Psoas muscle (tissue), 8 donors: Measurements from ENCODE around the gene HECA. TPM values are rescaled to one million over a fixed set of nuclear protein-coding genes. Genes with fewer than 3 reads are reported as not detected.

Source experiments
- ATAC-seq, 4 donors: fragments of 200-7000 bp; cut with Tn5 transposase; one replicate each; pipeline ENCODE4 v1.9.1; 2020; ENCODE audit warnings: moderate library complexity in 3 of 4, mild to moderate bottlenecking in 2 of 4
- DNase-seq, 2 donors: peaks; one replicate each; pipeline ENCODE4 v3.0.0-alpha.2; 2020
- H3K27ac ChIP-seq: fragments of 200-600 bp; one replicate; pipeline ENCODE4 v1.8.0; 2022
- H3K27me3 ChIP-seq, 3 donors: fragments of 200-600 bp in 1 of 3; one replicate each; pipeline versions ENCODE4 v1.6.1 to v1.8.0; 2013 to 2022; ENCODE audit warnings: low read length in 2 of 3, mild to moderate bottlenecking in 2 of 3, moderate library complexity in 1 of 3; ENCODE audit not compliant: insufficient read depth in 3 of 3
- H3K36me3 ChIP-seq, 2 donors: fragments of 200-600 bp in 1 of 2; one replicate each; pipeline versions ENCODE4 v1.6.1 to v1.8.0; 2013 to 2022; ENCODE audit warnings: low read depth in 1 of 2, mild to moderate bottlenecking in 1 of 2, moderate library complexity in 1 of 2; ENCODE audit not compliant: insufficient read depth in 1 of 2
- H3K4me1 ChIP-seq: fragments of 200-600 bp; one replicate; pipeline ENCODE4 v1.8.0; 2022
- H3K4me3 ChIP-seq: fragments of 200-600 bp; one replicate; pipeline ENCODE4 v1.8.0; 2022; ENCODE audit warnings: mild to moderate bottlenecking
- H3K9me3 ChIP-seq: fragments of 200-600 bp; one replicate; pipeline ENCODE4 v1.8.0; 2022
- CTCF ChIP-seq: fragments of 200-600 bp; IDR thresholded peaks from one replicate; pipeline ENCODE4 v1.8.0; 2022; ENCODE audit warnings: antibody characterized with exemption
- WGBS, 3 donors: extraction: QIAGEN DNeasy Blood & Tissue Kit; methylation state at CpG; one replicate each; pipeline versions ENCODE4 v1.1.6 to v1.1.7; 2013; 5-methylcytosine and 5-hydroxymethylcytosine counted together
- intact Hi-C, 2 donors: fragments of 100-400 bp; cut with DNase I; formaldehyde crosslinking; loops; one replicate each; pipeline versions ENCODE4 v1.11.0 to v1.14.2; 2022
- polyA plus RNA-seq, 3 donors: library from polyadenylated mRNA; stranded (reverse); fragments of 200-250 nt; gene quantifications; one replicate each; pipeline ENCODE4 v1.2.3, GENCODE V29; 2013
- total RNA-seq, 4 donors: library from RNA; stranded (reverse); fragmentation: NEBNext Ultra II Directional in 2 of 4; extraction: Animal tissue kit (Norgen Biotek cat#: 25700) in 2 of 4; gene quantifications; one replicate each; pipeline versions ENCODE4 v1.2.1 to v1.2.4, GENCODE V29; 2021 to 2023
- donor health status: healthy with polysubstance abuse.
- donor health status: DM: no; HTN: no; CAD: no; lungs with moderate emphysema.
- donor health status: Bipolar disorder and iron deficiency.
- donor health status: healthy.
- donor health status: DM: yes; HTN: yes; CAD: no.
- donor health status: DM: no; HTN: no; CAD: no.
- donor health status: DM: no; HTN: no; CAD: no.
- donor health status: DM: yes; HTN: yes; CAD: no.

The HECA gene
- total and polyA plus RNA-seq, 7 donors = 4.5 to 39.7 (median 32.5) TPM

- H3K27me3 ChIP-seq = no peaks in the 10 kb centered on the region
- ATAC-seq (no peak), DNase-seq (no peak)
- no peak overlapping the region for H3K27ac ChIP-seq
- no peaks in the 10 kb centered on the region for H3K36me3 ChIP-seq
- WGBS, 3 donors = 77 to 86% (median 78%) methylated on average over 3 of the region's 3 CpGs
- no peak overlapping the region for H3K4me3 ChIP-seq
- peaks cover 56% of the 10 kb centered on the region for H3K4me1 ChIP-seq
- intact Hi-C loops = no loop called here
- H3K9me3 ChIP-seq = no peaks in the 10 kb centered on the region
- no peak for TF ChIP-seq CTCF
Observed at GRCh38 chr6:139142262-139142661, 7.4 kb downstream of the HECA start.

- Histone ChIP-seq H3K27ac (no peak overlapping the region), H3K4me3 (no peak overlapping the region), H3K9me3 (no peaks in the 10 kb centered on the region), H3K4me1 (peaks cover 56% of the 10 kb centered on the region), H3K27me3 (no peaks in the 10 kb centered on the region), H3K36me3 (no peaks in the 10 kb centered on the region)
- DNase-seq (no peak), ATAC-seq (no peak)
- intact Hi-C loops = no loop called here
- WGBS, 3 donors = 91 to 95% (median 92%) methylated on average over 3 of the region's 3 CpGs
- TF ChIP-seq CTCF = no peak
Observed at GRCh38 chr6:139143111-139143510, 8.2 kb downstream of the HECA start.

GRCh38 chr6:139144490-139145085 is 9.7 kb downstream of the HECA start:
- H3K9me3 ChIP-seq = no peaks in the 10 kb centered on the region
- no peak overlapping the region for H3K4me3 ChIP-seq
- no peak for ATAC-seq
- no peak for DNase-seq
- H3K36me3 ChIP-seq = no peaks in the 10 kb centered on the region
- 82 to 89% (median 87%) methylated on average over 4 of the region's 4 CpGs for WGBS, 3 donors
- intact Hi-C loops = no loop called here
- H3K27me3 ChIP-seq = no peaks in the 10 kb centered on the region
- no peak for TF ChIP-seq CTCF
- H3K27ac ChIP-seq = no peak overlapping the region
- peaks cover 55% of the 10 kb centered on the region for H3K4me1 ChIP-seq

- no peak for DNase-seq
- intact Hi-C loops = no loop called here
- no peak for TF ChIP-seq CTCF
- ATAC-seq = no peak
- Histone ChIP-seq H3K27ac (no peak overlapping the region), H3K4me3 (no peak overlapping the region), H3K27me3 (no peaks in the 10 kb centered on the region), H3K4me1 (peaks cover 64% of the 10 kb centered on the region), H3K9me3 (no peaks in the 10 kb centered on the region), H3K36me3 (no peaks in the 10 kb centered on the region)
- WGBS, 3 donors = 90 to 98% (median 93%) methylated on average over 3 of the region's 3 CpGs
Observed at GRCh38 chr6:139145661-139146060, 10.8 kb downstream of the HECA start.

- TF ChIP-seq CTCF = no peak
- peak overlapping the region; percentile 60 for H3K27ac ChIP-seq
- no peaks in the 10 kb centered on the region for H3K27me3 ChIP-seq
- peaks cover 70% of the 10 kb centered on the region for H3K4me1 ChIP-seq
- intact Hi-C loops = no loop called here
- peak overlapping the region; percentile 23 for H3K4me3 ChIP-seq
- DNase-seq = no peak
- no peaks in the 10 kb centered on the region for H3K36me3 ChIP-seq
- peak; percentile 55 to 83 (median 76) for ATAC-seq
- WGBS, 3 donors = 33 to 54% (median 39%) methylated on average over 5 of the region's 5 CpGs
- H3K9me3 ChIP-seq = no peaks in the 10 kb centered on the region
Observed at GRCh38 chr6:139146317-139146726, 11.4 kb downstream of the HECA start.
